Kidney epithelial cell (primary cell): ENCODE measurements around the gene INPP5A. TPM values are rescaled to one million over a fixed set of nuclear protein-coding genes. Genes with fewer than 3 reads are reported as not detected.
A peak's percentile ranks its signal among the peaks of the same experiment; 100 is the strongest.

Source experiments
- DNase-seq: peaks from one replicate; pipeline ENCODE4 v3.0.0-alpha.2; 2010; ENCODE audit warnings: low read depth
- H3K27me3 ChIP-seq: 2 replicates; pipeline ENCODE4 v1.6.0; 2011; ENCODE audit warnings: low read length; ENCODE audit not compliant: control insufficient read depth, insufficient read depth
- H3K36me3 ChIP-seq: 2 replicates; pipeline ENCODE4 v1.5.1; 2011; ENCODE audit warnings: low read length; ENCODE audit not compliant: control insufficient read depth, insufficient read depth
- H3K4me3 ChIP-seq: 2 replicates; pipeline ENCODE4 v1.5.1; 2011; ENCODE audit warnings: low read depth, mild to moderate bottlenecking, control low read depth, low read length
- total RNA-seq: library from RNA; depleted of rRNA; stranded (reverse); fragments of >200 nt; gene quantifications from 2 replicates; pipeline ENCODE4 v1.2.3, GENCODE V29; 2015
- TF ChIP-seq, protein P1 (sequence below): IDR thresholded peaks from 2 replicates; pipeline ENCODE4 v1.5.1; 2011; ENCODE audit warnings: mild to moderate bottlenecking, moderate library complexity, low read length, control low read depth, inconsistent platforms; ENCODE audit not compliant: insufficient read depth, poor library complexity, severe bottlenecking

The INPP5A gene
- total RNA-seq, 1 donor from 2014 or later, result 45.1 TPM

DNA sequence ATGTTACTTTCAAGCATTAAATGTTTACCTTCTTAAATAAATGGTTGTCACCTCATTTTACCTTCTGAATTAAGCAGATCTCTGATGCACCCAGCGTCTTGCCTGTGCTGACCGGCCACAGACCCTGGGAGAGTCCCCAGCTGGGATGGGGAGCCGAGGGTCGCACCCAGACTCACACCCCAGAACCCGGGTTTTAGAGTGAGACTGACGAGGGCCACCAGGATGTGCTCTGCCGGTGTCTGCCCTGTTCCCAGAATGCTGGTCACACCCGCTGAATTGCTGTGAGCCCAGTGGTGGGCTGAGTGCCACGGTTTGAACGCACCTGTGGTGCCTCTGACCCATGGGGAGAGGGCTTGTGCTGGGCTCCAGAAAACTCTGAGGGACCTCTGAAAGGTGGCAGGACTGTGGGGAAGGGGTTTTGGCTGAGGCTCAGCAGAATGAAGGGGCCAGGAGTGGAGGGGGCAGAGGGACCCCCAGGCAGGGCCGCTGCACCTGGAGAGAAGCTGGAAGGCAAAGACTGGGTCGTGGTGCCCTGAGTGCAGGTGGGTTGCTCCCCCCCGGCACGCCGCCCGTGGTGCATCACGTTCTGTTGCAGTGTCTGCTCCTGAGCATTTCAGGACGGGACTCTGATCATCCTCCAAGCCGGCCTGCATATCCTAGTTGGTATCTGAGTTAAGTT, 39.2 kb downstream of the INPP5A start:
- Histone ChIP-seq H3K4me3 (no peak overlapping the region), H3K36me3 (no peaks in the 10 kb centered on the region), H3K27me3 (peaks cover 8% of the 10 kb centered on the region)
- TF ChIP-seq, protein P1, sequence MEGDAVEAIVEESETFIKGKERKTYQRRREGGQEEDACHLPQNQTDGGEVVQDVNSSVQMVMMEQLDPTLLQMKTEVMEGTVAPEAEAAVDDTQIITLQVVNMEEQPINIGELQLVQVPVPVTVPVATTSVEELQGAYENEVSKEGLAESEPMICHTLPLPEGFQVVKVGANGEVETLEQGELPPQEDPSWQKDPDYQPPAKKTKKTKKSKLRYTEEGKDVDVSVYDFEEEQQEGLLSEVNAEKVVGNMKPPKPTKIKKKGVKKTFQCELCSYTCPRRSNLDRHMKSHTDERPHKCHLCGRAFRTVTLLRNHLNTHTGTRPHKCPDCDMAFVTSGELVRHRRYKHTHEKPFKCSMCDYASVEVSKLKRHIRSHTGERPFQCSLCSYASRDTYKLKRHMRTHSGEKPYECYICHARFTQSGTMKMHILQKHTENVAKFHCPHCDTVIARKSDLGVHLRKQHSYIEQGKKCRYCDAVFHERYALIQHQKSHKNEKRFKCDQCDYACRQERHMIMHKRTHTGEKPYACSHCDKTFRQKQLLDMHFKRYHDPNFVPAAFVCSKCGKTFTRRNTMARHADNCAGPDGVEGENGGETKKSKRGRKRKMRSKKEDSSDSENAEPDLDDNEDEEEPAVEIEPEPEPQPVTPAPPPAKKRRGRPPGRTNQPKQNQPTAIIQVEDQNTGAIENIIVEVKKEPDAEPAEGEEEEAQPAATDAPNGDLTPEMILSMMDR, result no peak
- DNase-seq, result no peak

DNA sequence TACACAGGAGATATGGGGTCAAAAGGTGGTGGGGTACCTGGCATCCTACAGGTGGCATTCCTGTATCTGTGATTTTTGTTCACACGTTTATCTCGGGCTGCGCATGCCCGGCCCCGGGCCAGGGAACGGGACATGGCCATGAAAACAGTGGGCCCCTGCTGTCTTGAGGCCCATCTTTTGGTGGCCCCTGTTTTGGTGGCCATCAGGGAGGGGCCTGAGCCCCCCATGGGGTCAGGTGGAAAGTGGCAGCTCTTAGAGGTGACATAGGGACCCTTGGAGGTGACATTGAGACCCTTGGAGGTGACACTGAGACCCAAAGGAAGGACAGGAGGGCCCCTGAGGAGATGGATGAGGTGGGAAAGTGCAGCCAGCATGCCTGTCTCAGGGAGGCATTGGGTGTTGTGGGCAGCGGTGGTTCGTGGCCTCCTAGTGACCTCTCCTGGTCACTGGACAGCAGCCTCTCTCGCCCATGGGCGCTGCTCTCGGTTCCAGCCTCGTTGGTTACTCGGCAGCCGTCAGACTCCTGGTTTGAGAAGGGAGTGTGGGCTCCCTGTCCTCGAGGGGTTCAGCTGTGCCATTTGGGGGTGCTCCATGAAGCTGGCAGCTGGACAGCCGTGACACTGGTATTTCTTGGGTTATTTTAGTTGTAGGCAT, 39.9 kb downstream of the INPP5A start:
- Histone ChIP-seq H3K4me3 (no peak overlapping the region), H3K27me3 (peaks cover 8% of the 10 kb centered on the region), H3K36me3 (no peaks in the 10 kb centered on the region)
- TF ChIP-seq, protein P1, result peak; percentile 27
- DNase-seq, result no peak

DNA sequence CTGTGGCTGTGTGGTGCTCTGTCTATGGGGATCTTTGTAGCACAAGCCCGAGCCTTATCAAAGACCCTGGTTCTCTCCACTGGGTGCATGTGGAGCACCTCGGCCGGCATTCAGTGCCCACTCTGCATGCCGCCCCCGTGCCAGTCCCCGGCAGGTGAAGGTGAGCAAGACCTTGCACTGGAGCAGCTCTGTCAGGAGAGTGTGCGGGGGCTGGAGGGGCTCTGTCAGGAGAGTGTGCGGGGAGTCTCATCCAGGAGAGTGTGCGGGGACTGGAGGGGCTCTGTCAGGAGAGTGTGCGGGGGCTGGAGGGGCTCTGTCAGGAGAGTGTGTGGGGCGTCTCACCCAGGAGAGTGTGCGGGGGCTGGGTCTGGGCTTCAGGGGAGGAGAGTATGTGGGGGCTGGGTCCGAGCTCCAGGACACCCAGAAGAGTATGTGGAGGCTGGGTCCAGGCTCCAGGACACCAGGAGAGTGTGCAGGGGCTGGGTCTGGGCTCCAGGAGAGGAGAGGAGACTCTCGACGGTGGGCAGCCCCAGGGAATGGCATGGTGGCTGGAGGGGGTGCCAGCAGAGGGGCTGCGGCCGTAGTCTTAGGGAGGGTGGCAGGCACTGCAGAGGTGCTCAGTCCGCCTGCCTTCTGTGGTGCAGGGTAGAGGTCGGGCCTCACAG, 40.8 kb downstream of the INPP5A start:
- TF ChIP-seq, protein P1, result no peak
- H3K4me3 ChIP-seq, result no peak overlapping the region
- peaks cover 8% of the 10 kb centered on the region for H3K27me3 ChIP-seq
- no peak for DNase-seq
- H3K36me3 ChIP-seq, result no peaks in the 10 kb centered on the region

DNA sequence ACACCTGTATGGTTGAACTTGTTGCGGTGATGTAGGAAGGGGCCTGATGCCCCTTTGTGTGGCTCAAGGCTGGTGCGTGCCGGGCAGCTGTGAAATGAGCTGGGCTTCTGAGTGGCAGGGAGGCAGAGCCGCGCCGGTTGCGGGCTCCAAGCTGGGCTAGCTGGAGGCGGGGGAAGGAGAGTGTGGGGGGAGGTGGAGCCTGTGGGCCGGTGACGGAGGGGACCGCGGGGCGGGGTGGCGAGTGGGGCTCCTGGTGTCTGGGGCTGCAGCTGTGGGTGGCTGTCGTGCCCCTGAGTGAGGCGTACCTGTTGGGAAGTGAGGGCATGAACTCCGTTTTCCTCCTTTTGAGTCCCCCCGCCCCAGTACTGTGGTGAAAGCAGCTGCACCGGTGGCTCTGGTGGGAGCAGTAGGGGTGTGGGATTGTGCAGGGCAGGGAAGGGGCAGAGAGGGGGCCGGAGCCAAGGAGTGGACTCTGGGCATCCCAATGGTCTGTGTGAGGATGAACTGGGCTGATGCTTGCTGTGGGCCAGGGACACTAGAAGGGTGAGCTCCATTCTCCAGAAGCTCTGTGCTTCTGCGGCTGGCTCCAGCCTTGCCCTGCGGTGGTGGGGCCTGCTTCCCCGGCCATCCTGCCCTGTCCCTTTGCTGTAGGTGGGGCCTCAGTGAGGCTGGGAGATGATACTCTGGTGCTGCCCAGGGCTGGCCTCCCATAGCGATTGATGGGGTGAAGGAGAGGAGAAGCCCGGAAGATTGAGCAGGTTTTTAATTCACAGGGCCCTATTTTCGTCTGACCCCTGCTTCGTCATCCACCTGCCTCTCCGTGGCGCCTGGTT, 41.7 kb downstream of the INPP5A start:
- H3K36me3 ChIP-seq, result no peaks in the 10 kb centered on the region
- H3K27me3 ChIP-seq, result peaks cover 8% of the 10 kb centered on the region
- TF ChIP-seq, protein P1, result no peak
- H3K4me3 ChIP-seq, result no peak overlapping the region
- no peak for DNase-seq

DNA sequence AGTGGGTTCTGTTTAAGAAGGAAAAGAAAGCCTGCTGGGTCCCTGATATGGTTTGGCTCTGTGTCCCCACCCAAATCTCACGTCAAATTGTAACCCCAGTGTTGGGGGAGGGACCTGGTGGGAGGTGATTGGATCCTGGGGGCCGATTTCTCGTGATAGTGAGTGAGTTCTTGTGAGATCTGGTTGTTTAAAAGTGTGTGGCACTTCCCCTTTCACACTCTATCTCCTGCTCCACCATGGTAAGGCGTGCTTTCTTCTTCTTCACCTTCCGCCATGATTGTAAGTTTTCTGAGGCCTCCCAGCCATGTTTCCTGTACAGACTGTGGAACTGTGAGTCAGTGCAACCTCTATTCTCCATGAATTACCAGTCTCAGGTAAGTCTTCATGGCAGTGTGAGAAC, 42.6 kb downstream of the INPP5A start:
- H3K4me3 ChIP-seq, result no peak overlapping the region
- peaks cover 8% of the 10 kb centered on the region for H3K27me3 ChIP-seq
- no peaks in the 10 kb centered on the region for H3K36me3 ChIP-seq
- DNase-seq, result no peak
- TF ChIP-seq, protein P1, result no peak
